ENCODE results near the gene ECE2.

The ECE2 gene

GRCh38 chr3:184282941-184283340, 7.1 kb downstream of the ECE2 start:
- no peak overlapping the region for H2AFZ ChIP-seq
- H3K4me1 ChIP-seq, result peaks cover 3% of the 10 kb centered on the region
- TF ChIP-seq, protein P1, sequence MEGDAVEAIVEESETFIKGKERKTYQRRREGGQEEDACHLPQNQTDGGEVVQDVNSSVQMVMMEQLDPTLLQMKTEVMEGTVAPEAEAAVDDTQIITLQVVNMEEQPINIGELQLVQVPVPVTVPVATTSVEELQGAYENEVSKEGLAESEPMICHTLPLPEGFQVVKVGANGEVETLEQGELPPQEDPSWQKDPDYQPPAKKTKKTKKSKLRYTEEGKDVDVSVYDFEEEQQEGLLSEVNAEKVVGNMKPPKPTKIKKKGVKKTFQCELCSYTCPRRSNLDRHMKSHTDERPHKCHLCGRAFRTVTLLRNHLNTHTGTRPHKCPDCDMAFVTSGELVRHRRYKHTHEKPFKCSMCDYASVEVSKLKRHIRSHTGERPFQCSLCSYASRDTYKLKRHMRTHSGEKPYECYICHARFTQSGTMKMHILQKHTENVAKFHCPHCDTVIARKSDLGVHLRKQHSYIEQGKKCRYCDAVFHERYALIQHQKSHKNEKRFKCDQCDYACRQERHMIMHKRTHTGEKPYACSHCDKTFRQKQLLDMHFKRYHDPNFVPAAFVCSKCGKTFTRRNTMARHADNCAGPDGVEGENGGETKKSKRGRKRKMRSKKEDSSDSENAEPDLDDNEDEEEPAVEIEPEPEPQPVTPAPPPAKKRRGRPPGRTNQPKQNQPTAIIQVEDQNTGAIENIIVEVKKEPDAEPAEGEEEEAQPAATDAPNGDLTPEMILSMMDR (IDR thresholded peaks at IDR 0.05), result no peak
- no peaks in the 10 kb centered on the region for H3K36me3 ChIP-seq (ENCODE audit: control insufficient read depth, insufficient read depth, low read length)
- no peak overlapping the region for H3K4me3 ChIP-seq (ENCODE audit: low read depth, low read length)
- H3K4me2 ChIP-seq (ENCODE audit: low read length), result no peak overlapping the region
- no peak overlapping the region for H3K27ac ChIP-seq
- no peaks in the 10 kb centered on the region for H3K79me2 ChIP-seq
- no peak overlapping the region for H3K9ac ChIP-seq
- no peaks in the 10 kb centered on the region for H3K9me3 ChIP-seq (ENCODE audit: control insufficient read depth, low read length)
- H3K27me3 ChIP-seq (ENCODE audit: control insufficient read depth, insufficient read depth, low read length), result no peaks in the 10 kb centered on the region

DNA sequence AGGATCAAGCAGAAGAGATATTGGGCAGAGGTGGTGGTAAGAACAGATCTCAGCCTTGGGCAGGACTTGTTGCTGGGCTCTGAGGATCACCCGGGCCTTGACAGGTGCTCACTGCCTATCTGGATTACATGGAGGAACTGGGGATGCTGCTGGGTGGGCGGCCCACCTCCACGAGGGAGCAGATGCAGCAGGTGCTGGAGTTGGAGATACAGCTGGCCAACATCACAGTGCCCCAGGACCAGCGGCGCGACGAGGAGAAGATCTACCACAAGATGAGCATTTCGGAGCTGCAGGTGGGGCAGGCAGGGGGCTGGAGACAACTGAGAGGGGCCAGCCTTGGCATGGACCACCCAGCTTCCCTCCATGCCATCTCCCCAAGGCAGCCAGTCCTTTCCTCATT, 7.9 kb downstream of the ECE2 start:
- Histone ChIP-seq H2AFZ (no peak overlapping the region), H3K4me2 (ENCODE audit: low read length) (no peak overlapping the region), H3K36me3 (ENCODE audit: control insufficient read depth, insufficient read depth, low read length) (no peaks in the 10 kb centered on the region), H3K4me3 (ENCODE audit: low read depth, low read length) (no peak overlapping the region), H3K27me3 (ENCODE audit: control insufficient read depth, insufficient read depth, low read length) (no peaks in the 10 kb centered on the region), H3K79me2 (no peaks in the 10 kb centered on the region), H3K4me1 (peaks cover 3% of the 10 kb centered on the region), H3K9ac (no peak overlapping the region), H3K27ac (no peak overlapping the region), H3K9me3 (ENCODE audit: control insufficient read depth, low read length) (no peaks in the 10 kb centered on the region)
- TF ChIP-seq, protein P1 (IDR thresholded peaks at IDR 0.05), result no peak

GRCh38 chr3:184284696-184285095, 8.9 kb downstream of the ECE2 start:
- Histone ChIP-seq H3K4me2 (ENCODE audit: low read length) (no peak overlapping the region), H3K4me3 (ENCODE audit: low read depth, low read length) (no peak overlapping the region), H3K9ac (no peak overlapping the region), H3K9me3 (ENCODE audit: control insufficient read depth, low read length) (no peaks in the 10 kb centered on the region), H2AFZ (peak overlapping the region; percentile 8), H3K36me3 (ENCODE audit: control insufficient read depth, insufficient read depth, low read length) (no peaks in the 10 kb centered on the region), H3K27me3 (ENCODE audit: control insufficient read depth, insufficient read depth, low read length) (no peaks in the 10 kb centered on the region), H3K27ac (no peak overlapping the region), H3K4me1 (peaks cover 3% of the 10 kb centered on the region), H3K79me2 (no peaks in the 10 kb centered on the region)
- TF ChIP-seq, protein P1 (IDR thresholded peaks at IDR 0.05), result peak; percentile 50

GRCh38 chr3:184289426-184289938, 13.7 kb downstream of the ECE2 start:
- no peak overlapping the region for H3K4me3 ChIP-seq (ENCODE audit: low read depth, low read length)
- no peaks in the 10 kb centered on the region for H3K9me3 ChIP-seq (ENCODE audit: control insufficient read depth, low read length)
- H2AFZ ChIP-seq, result no peak overlapping the region
- H3K4me2 ChIP-seq (ENCODE audit: low read length), result no peak overlapping the region
- TF ChIP-seq, protein P1 (IDR thresholded peaks at IDR 0.05), result peak; percentile 69
- H3K9ac ChIP-seq, result no peak overlapping the region
- no peaks in the 10 kb centered on the region for H3K36me3 ChIP-seq (ENCODE audit: control insufficient read depth, insufficient read depth, low read length)
- no peaks in the 10 kb centered on the region for H3K27me3 ChIP-seq (ENCODE audit: control insufficient read depth, insufficient read depth, low read length)
- no peak overlapping the region for H3K27ac ChIP-seq
- no peaks in the 10 kb centered on the region for H3K79me2 ChIP-seq
- peaks cover 2% of the 10 kb centered on the region for H3K4me1 ChIP-seq

DNA sequence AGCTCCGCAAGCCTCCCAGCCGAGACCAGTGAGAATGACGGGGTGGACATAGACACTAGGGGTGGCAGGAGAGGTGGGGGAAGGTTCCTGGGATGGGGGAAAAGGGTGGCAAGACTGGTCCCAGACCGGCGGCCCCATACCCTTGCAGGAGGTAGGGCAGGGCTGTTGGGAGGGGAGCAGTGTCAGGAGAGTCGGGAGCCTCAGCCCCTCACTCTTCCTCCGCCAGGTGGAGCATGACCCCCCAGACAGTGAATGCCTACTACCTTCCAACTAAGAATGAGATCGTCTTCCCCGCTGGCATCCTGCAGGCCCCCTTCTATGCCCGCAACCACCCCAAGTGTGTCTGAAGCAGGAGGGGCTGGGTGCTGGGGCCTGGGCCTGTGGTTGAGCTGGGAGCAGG, 14.5 kb downstream of the ECE2 start:
- Histone ChIP-seq H3K4me1 (no peaks in the 10 kb centered on the region), H3K79me2 (no peaks in the 10 kb centered on the region), H2AFZ (no peak overlapping the region), H3K27me3 (ENCODE audit: control insufficient read depth, insufficient read depth, low read length) (no peaks in the 10 kb centered on the region), H3K27ac (no peak overlapping the region), H3K9ac (no peak overlapping the region), H3K36me3 (ENCODE audit: control insufficient read depth, insufficient read depth, low read length) (no peaks in the 10 kb centered on the region), H3K9me3 (ENCODE audit: control insufficient read depth, low read length) (no peaks in the 10 kb centered on the region), H3K4me2 (ENCODE audit: low read length) (no peak overlapping the region), H3K4me3 (ENCODE audit: low read depth, low read length) (no peak overlapping the region)
- TF ChIP-seq, protein P1 (IDR thresholded peaks at IDR 0.05), result no peak
